ENCODE measurements around the gene ATP2A3.
"Not testable (repeated sequence)": the region's sequence is repeated elsewhere in the genome, so short reads cannot be mapped to it uniquely, and the experiment has no call there.

The ATP2A3 gene

DNA sequence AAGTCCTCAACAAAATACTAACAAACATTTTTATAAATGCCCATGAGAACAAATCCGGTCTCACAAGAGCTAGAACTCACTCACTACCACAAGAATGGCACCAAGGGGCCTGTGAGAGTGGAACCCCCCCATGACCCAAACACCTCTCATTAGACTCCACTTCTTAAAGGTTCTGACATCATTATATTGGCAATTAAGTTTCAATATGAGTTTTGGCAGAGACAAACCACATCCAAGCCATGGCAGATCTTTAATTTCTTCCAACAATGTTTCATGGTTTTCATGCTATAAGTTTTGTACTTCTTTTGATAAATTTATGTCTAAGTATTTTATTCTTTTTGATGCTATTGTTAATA lies 30.0 kb upstream of the ATP2A3 start:
- H3K4me3 ChIP-seq (ENCODE audit: low read depth, low read length, poor library complexity, severe bottlenecking) = no peak overlapping the region
- H4K20me1 ChIP-seq (ENCODE audit: insufficient read depth, low read length) = no peaks in the 10 kb centered on the region
- H3F3A ChIP-seq (ENCODE audit: insufficient read depth, low read length) = no peaks in the 10 kb centered on the region
- no peak overlapping the region for H2AFZ ChIP-seq (ENCODE audit: low read length)
- H3K27me3 ChIP-seq (ENCODE audit: insufficient read depth, low read length) = no peaks in the 10 kb centered on the region; the same call in 1 of the 2 replicates
- no peak overlapping the region for H3K4me2 ChIP-seq (ENCODE audit: low read length)
- no peaks in the 10 kb centered on the region for H3K9me2 ChIP-seq (ENCODE audit: low read depth, low read length)
- H3K9me3 ChIP-seq (ENCODE audit: low read length) = peaks cover 2% of the 10 kb centered on the region; the same call in 1 of the 2 replicates
- no peak for TF ChIP-seq EZH2 (IDR thresholded peaks at IDR 0.05; ENCODE audit: borderline replicate concordance, low read length)
- TF ChIP-seq, protein P1, sequence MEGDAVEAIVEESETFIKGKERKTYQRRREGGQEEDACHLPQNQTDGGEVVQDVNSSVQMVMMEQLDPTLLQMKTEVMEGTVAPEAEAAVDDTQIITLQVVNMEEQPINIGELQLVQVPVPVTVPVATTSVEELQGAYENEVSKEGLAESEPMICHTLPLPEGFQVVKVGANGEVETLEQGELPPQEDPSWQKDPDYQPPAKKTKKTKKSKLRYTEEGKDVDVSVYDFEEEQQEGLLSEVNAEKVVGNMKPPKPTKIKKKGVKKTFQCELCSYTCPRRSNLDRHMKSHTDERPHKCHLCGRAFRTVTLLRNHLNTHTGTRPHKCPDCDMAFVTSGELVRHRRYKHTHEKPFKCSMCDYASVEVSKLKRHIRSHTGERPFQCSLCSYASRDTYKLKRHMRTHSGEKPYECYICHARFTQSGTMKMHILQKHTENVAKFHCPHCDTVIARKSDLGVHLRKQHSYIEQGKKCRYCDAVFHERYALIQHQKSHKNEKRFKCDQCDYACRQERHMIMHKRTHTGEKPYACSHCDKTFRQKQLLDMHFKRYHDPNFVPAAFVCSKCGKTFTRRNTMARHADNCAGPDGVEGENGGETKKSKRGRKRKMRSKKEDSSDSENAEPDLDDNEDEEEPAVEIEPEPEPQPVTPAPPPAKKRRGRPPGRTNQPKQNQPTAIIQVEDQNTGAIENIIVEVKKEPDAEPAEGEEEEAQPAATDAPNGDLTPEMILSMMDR (IDR thresholded peaks at IDR 0.05; ENCODE audit: low read length) = no peak
- no peaks in the 10 kb centered on the region for H3K4me1 ChIP-seq (ENCODE audit: insufficient read depth, low read length, severe bottlenecking)
- H3K9ac ChIP-seq (ENCODE audit: low read length) = no peak overlapping the region
- H3K27ac ChIP-seq (ENCODE audit: low read depth, low read length, poor library complexity, severe bottlenecking) = no peak overlapping the region
- no peaks in the 10 kb centered on the region for H3K79me2 ChIP-seq (ENCODE audit: insufficient read depth, low read length)
- no peaks in the 10 kb centered on the region; the same call in 1 of the 2 replicates for H3K36me3 ChIP-seq (ENCODE audit: insufficient read depth, low read length)

- TF ChIP-seq, protein P1 (IDR thresholded peaks at IDR 0.05; ENCODE audit: low read length) = no peak
- no peak for TF ChIP-seq EZH2 (IDR thresholded peaks at IDR 0.05; ENCODE audit: borderline replicate concordance, low read length)
- H3K4me2 ChIP-seq (ENCODE audit: low read length) = no peak overlapping the region
- no peaks in the 10 kb centered on the region; the same call in 1 of the 2 replicates for H3K36me3 ChIP-seq (ENCODE audit: insufficient read depth, low read length)
Observed at GRCh38 chr17:3993493-3994220, 29.4 kb upstream of the ATP2A3 start.

GRCh38 chr17:3992370-3992769 lies 28.1 kb upstream of the ATP2A3 start:
- TF ChIP-seq, protein P1 (IDR thresholded peaks at IDR 0.05; ENCODE audit: low read length) = no peak
- TF ChIP-seq EZH2 (IDR thresholded peaks at IDR 0.05; ENCODE audit: borderline replicate concordance, low read length) = no peak
- H3K27me3 ChIP-seq (ENCODE audit: insufficient read depth, low read length) = no peaks in the 10 kb centered on the region; the same call in 1 of the 2 replicates
- no peaks in the 10 kb centered on the region for H3K4me1 ChIP-seq (ENCODE audit: insufficient read depth, low read length, severe bottlenecking)
- no peak overlapping the region for H3K4me3 ChIP-seq (ENCODE audit: low read depth, low read length, poor library complexity, severe bottlenecking)
- H2AFZ ChIP-seq (ENCODE audit: low read length) = no peak overlapping the region
- no peak overlapping the region for H3K9ac ChIP-seq (ENCODE audit: low read length)
- no peaks in the 10 kb centered on the region for H3F3A ChIP-seq (ENCODE audit: insufficient read depth, low read length)
- no peaks in the 10 kb centered on the region for H3K79me2 ChIP-seq (ENCODE audit: insufficient read depth, low read length)
- no peak overlapping the region for H3K27ac ChIP-seq (ENCODE audit: low read depth, low read length, poor library complexity, severe bottlenecking)
- H3K36me3 ChIP-seq (ENCODE audit: insufficient read depth, low read length) = no peaks in the 10 kb centered on the region; the same call in 1 of the 2 replicates
- H3K9me2 ChIP-seq (ENCODE audit: low read depth, low read length) = no peaks in the 10 kb centered on the region
- H3K9me3 ChIP-seq (ENCODE audit: low read length) = peaks cover 2% of the 10 kb centered on the region; the same call in 1 of the 2 replicates
- no peak overlapping the region for H3K4me2 ChIP-seq (ENCODE audit: low read length)
- H4K20me1 ChIP-seq (ENCODE audit: insufficient read depth, low read length) = no peaks in the 10 kb centered on the region

More at GRCh38 chr17:3993493-3994220, 29.4 kb upstream of the ATP2A3 start:
- H2AFZ ChIP-seq (ENCODE audit: low read length) = no peak overlapping the region
- no peaks in the 10 kb centered on the region; the same call in 1 of the 2 replicates for H3K27me3 ChIP-seq (ENCODE audit: insufficient read depth, low read length)
- no peaks in the 10 kb centered on the region for H3K4me1 ChIP-seq (ENCODE audit: insufficient read depth, low read length, severe bottlenecking)
- peaks cover 2% of the 10 kb centered on the region; the same call in 1 of the 2 replicates for H3K9me3 ChIP-seq (ENCODE audit: low read length)
- no peak overlapping the region for H3K9ac ChIP-seq (ENCODE audit: low read length)
- H3F3A ChIP-seq (ENCODE audit: insufficient read depth, low read length) = no peaks in the 10 kb centered on the region
- H3K9me2 ChIP-seq (ENCODE audit: low read depth, low read length) = no peaks in the 10 kb centered on the region
- no peaks in the 10 kb centered on the region for H4K20me1 ChIP-seq (ENCODE audit: insufficient read depth, low read length)
- H3K27ac ChIP-seq (ENCODE audit: low read depth, low read length, poor library complexity, severe bottlenecking) = no peak overlapping the region
- H3K79me2 ChIP-seq (ENCODE audit: insufficient read depth, low read length) = no peaks in the 10 kb centered on the region
- H3K4me3 ChIP-seq (ENCODE audit: low read depth, low read length, poor library complexity, severe bottlenecking) = no peak overlapping the region

GRCh38 chr17:3991699-3992098 lies 27.5 kb upstream of the ATP2A3 start:
- not testable (repeated sequence) for H3K4me1 ChIP-seq (ENCODE audit: insufficient read depth, low read length, severe bottlenecking); H3K4me2 ChIP-seq (ENCODE audit: low read length); H3K9me2 ChIP-seq (ENCODE audit: low read depth, low read length); H3K79me2 ChIP-seq (ENCODE audit: insufficient read depth, low read length); H3K9me3 ChIP-seq (ENCODE audit: low read length); H3K27me3 ChIP-seq (ENCODE audit: insufficient read depth, low read length); H3F3A ChIP-seq (ENCODE audit: insufficient read depth, low read length); H4K20me1 ChIP-seq (ENCODE audit: insufficient read depth, low read length); H2AFZ ChIP-seq (ENCODE audit: low read length); H3K4me3 ChIP-seq (ENCODE audit: low read depth, low read length, poor library complexity, severe bottlenecking); H3K36me3 ChIP-seq (ENCODE audit: insufficient read depth, low read length); H3K27ac ChIP-seq (ENCODE audit: low read depth, low read length, poor library complexity, severe bottlenecking); H3K9ac ChIP-seq (ENCODE audit: low read length)

Data from OCI-LY1 (cell line).